ENCODE data around the gene UTY. TPM values are rescaled to one million over a fixed set of nuclear protein-coding genes. Genes with fewer than 3 reads are reported as not detected.

Gene UTY
- total RNA-seq, 6 experiments from 2014 or later: 5.6 to 8.2 (median 7.1) TPM

DNA sequence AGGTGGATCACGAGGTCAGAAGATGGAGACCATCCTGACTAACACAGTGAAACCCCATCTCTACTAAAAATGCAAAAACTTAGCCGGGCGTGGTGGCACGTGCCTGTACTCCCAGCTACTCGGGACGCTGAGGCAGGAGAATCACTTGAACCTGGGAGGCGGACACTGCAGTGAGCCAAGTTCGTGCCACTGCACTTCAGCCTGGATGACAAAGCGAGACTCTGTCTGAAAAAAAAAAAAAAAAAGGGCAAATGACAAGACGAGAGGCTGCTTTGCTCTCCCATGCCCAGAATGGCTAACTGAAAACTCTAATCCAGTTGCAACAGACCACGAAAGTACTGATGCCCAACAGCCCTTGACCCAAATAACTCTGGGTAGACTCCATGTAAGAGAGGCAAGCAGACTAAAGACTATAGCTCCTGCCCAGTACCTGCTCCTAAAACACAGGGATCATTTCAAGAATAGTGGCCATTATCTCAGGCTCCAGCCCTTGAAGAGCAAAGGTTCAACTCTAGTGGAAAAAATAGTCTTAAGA lies 29.2 kb downstream of the UTY start:
- Mint-ChIP-seq H3K9me3 (no peaks in the 10 kb centered on the region), H3K27me3 (ENCODE audit: insufficient read depth) (no peaks in the 10 kb centered on the region), H3K27ac (no peak overlapping the region), H3K4me3 (no peak overlapping the region), H3K4me1 (ENCODE audit: low read depth) (peaks cover 5% of the 10 kb centered on the region), H3K36me3 (ENCODE audit: low read depth) (peaks cover 11% of the 10 kb centered on the region)
- TF ChIP-seq, protein P1, sequence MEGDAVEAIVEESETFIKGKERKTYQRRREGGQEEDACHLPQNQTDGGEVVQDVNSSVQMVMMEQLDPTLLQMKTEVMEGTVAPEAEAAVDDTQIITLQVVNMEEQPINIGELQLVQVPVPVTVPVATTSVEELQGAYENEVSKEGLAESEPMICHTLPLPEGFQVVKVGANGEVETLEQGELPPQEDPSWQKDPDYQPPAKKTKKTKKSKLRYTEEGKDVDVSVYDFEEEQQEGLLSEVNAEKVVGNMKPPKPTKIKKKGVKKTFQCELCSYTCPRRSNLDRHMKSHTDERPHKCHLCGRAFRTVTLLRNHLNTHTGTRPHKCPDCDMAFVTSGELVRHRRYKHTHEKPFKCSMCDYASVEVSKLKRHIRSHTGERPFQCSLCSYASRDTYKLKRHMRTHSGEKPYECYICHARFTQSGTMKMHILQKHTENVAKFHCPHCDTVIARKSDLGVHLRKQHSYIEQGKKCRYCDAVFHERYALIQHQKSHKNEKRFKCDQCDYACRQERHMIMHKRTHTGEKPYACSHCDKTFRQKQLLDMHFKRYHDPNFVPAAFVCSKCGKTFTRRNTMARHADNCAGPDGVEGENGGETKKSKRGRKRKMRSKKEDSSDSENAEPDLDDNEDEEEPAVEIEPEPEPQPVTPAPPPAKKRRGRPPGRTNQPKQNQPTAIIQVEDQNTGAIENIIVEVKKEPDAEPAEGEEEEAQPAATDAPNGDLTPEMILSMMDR (IDR thresholded peaks at IDR 0.05): no peak
- no peak for DNase-seq

DNA sequence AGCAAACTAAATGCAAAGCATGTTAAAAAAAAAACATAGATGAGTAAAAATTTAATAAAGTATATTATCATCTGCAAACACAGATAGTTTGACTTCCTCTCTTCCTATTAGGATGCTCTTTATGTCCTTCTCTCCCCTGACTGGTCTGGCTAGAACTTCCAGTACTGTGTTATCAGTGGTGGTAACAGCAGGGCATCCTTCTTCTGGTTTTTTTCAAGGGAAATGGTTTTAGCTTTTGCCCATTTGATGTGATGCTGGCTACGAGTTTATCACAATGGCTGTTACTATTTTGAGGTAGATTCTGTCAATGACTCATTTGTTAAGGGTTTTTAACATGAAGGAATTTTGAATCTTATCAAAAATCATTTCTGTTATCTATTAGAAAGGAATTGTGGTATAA lies 34.3 kb downstream of the UTY start:
- no peak for DNase-seq
- Mint-ChIP-seq H3K4me1 (ENCODE audit: low read depth) (peaks cover 8% of the 10 kb centered on the region), H3K27me3 (ENCODE audit: insufficient read depth) (no peaks in the 10 kb centered on the region), H3K9me3 (no peaks in the 10 kb centered on the region), H3K36me3 (ENCODE audit: low read depth) (no peaks in the 10 kb centered on the region), H3K4me3 (no peak overlapping the region), H3K27ac (no peak overlapping the region)
- TF ChIP-seq, protein P1 (IDR thresholded peaks at IDR 0.05): no peak

DNA sequence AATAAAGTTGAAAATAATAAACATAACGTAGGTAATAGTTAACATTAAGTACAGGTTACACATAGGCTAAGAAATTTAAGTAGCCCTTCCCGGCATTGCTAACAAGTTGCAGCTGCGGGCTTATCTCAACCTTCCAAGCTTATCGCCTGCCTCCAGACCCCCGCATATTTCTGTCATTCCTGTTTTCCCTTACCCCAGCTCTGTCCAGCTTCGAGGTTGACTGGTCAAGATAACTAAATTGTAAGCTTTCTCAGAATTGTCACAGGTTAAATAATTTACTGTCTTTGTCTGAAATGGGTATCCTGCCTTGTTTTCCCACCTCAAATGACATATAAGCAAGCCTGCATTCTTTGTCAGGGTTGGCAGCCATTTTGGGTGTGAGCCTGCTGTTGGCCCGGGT lies 36.7 kb downstream of the UTY start:
- H3K4me1 Mint-ChIP-seq (ENCODE audit: low read depth): peaks cover 8% of the 10 kb centered on the region
- DNase-seq: no peak
- H3K9me3 Mint-ChIP-seq: no peaks in the 10 kb centered on the region
- TF ChIP-seq, protein P1 (IDR thresholded peaks at IDR 0.05): no peak
- H3K36me3 Mint-ChIP-seq (ENCODE audit: low read depth): no peaks in the 10 kb centered on the region
- no peaks in the 10 kb centered on the region for H3K27me3 Mint-ChIP-seq (ENCODE audit: insufficient read depth)
- no peak overlapping the region for H3K4me3 Mint-ChIP-seq
- H3K27ac Mint-ChIP-seq: no peak overlapping the region

DNA sequence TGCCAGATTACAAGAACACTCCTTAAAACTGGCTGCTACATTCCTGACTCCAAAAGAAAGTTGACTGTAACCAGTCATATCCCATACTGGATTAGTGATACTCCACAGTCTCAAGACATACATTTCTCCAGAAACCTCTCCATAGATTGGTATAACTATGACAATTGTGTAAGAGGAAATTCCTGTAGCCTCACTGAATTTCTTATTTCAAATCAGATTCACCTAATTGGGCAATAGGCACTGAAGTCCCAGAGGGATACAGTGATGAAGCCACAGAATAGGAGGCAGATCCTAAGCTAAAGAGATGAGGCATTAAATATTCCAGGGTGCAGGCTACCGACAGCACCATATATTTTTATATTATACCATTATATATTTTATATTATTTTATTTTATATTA lies 39.0 kb downstream of the UTY start:
- H3K27ac Mint-ChIP-seq: no peak overlapping the region
- no peaks in the 10 kb centered on the region for H3K9me3 Mint-ChIP-seq
- H3K4me1 Mint-ChIP-seq (ENCODE audit: low read depth): peaks cover 4% of the 10 kb centered on the region
- H3K36me3 Mint-ChIP-seq (ENCODE audit: low read depth): no peaks in the 10 kb centered on the region; the same call in 1 of the 2 replicates
- TF ChIP-seq, protein P1 (IDR thresholded peaks at IDR 0.05): no peak
- no peak for DNase-seq
- no peak overlapping the region for H3K4me3 Mint-ChIP-seq
- peaks cover 1% of the 10 kb centered on the region; the same call in 1 of the 2 replicates for H3K27me3 Mint-ChIP-seq (ENCODE audit: insufficient read depth)

DNA sequence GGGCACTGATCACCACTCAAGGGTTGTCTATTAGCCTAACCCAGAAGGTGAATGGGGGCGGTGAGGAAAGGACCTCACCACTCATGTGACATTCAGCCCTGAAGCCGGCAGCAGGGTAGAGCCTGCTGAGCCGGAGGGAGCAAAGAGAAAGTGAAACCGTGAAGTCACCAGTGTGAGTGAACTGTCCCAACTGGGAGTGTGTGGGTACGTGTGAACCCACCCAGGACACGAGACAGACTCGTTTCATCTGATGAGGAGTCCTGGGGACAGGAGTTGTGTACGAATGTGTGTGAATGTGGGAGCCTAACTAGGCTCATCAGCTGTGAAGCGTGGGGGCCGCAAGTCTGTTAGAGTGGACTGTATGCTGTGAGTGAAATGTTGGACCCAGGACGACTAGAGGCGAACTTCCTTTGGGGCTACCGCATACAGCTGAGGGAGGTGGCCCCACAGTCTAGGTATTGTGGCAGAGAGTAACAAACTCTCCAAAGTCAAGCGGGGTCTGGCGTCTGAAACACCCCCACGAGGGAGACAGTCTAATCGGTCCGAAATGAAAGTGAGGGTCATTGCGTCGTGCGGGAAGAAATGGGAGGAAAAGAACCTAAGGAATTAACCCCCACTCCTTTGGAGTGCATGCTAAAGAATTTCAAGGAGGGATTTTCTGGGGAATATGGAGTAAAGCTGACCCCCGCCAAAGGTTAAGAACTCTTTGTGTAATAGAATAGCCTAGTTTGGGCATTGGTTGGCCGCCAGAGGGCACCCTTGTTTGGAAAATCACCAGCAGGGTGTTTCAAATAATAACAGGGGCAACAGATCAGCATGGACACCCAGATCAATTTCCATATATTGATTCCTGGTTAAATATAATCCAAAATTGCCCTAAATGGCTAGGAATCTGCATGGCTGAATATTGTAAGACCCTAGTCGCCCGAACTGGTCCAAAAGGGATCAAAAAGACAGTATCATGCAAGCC lies 43.6 kb downstream of the UTY start:
- Mint-ChIP-seq H3K4me3 (no peak overlapping the region), H3K27me3 (ENCODE audit: insufficient read depth) (peaks cover 1% of the 10 kb centered on the region; the same call in 1 of the 2 replicates), H3K36me3 (ENCODE audit: low read depth) (peaks cover 17% of the 10 kb centered on the region), H3K4me1 (ENCODE audit: low read depth) (peaks cover 21% of the 10 kb centered on the region), H3K27ac (peak overlapping the region; percentile 24; the same call in 1 of the 2 replicates), H3K9me3 (peaks cover 12% of the 10 kb centered on the region)
- DNase-seq: no peak
- TF ChIP-seq, protein P1 (IDR thresholded peaks at IDR 0.05): peak; percentile 74

Measured in HFFc6 (cell line).